ENCODE results near the gene PTPRG. TPM values are rescaled to one million over a fixed set of nuclear protein-coding genes. Genes with fewer than 3 reads are reported as not detected.
"Not testable (repeated sequence)": the region's sequence is repeated elsewhere in the genome, so short reads cannot be mapped to it uniquely, and the experiment has no call there.

Gene PTPRG
- total RNA-seq, 2 experiments from 2014 or later, result 0.03 to 0.05 TPM

DNA sequence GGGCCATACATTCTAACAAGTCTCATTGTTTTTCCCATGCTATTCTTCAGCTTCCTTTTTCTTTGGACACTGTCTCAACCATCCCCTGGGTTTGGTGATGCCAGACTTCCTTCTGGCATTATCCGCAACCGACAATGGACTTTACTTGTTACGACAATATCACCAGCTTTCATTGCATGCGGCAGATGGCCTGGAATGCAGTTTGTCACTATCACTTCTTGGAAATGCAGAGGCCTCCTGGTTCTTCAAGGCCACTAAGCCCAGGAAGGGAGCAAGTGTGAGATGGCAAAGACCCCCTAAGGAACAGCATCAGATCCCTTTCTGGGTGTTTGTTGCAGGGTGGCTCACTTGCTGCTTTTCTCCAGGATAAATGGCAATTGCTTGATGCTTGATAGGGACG lies 128.6 kb downstream of the PTPRG start:
- intact Hi-C loops (cut with DNase I, micrococcal nuclease), result no loop called here
- no peak overlapping the region for H3K27ac Mint-ChIP-seq
- no peaks in the 10 kb centered on the region for H3K9me3 Mint-ChIP-seq

GRCh38 chr3:61691466-61691865 lies 130.1 kb downstream of the PTPRG start:
- Histone ChIP-seq H3K9me3 (ENCODE audit: control insufficient read depth in 1 of 2, insufficient read depth in 1 of 2, low read length in 2 of 2) (peaks cover 0 to 3% of the 10 kb centered on the region in 2 experiments), H3K27me3 (ENCODE audit: control insufficient read depth in 1 of 2, insufficient read depth in 2 of 2, low read length in 2 of 2) (no peaks in the 10 kb centered on the region), H3K36me3 (ENCODE audit: insufficient read depth, low read length) (no peaks in the 10 kb centered on the region), H3K27ac (ENCODE audit: low read depth in 1 of 2, low read length in 2 of 2) (no peak overlapping the region), H3K4me1 (ENCODE audit: insufficient read depth, low read length) (no peaks in the 10 kb centered on the region), H3K4me3 (ENCODE audit: low read length) (no peak overlapping the region)
- no peaks in the 10 kb centered on the region for H3K4me1 Mint-ChIP-seq (ENCODE audit: low read depth)
- H3K9me3 Mint-ChIP-seq, result no peaks in the 10 kb centered on the region
- TF ChIP-seq, protein P1, sequence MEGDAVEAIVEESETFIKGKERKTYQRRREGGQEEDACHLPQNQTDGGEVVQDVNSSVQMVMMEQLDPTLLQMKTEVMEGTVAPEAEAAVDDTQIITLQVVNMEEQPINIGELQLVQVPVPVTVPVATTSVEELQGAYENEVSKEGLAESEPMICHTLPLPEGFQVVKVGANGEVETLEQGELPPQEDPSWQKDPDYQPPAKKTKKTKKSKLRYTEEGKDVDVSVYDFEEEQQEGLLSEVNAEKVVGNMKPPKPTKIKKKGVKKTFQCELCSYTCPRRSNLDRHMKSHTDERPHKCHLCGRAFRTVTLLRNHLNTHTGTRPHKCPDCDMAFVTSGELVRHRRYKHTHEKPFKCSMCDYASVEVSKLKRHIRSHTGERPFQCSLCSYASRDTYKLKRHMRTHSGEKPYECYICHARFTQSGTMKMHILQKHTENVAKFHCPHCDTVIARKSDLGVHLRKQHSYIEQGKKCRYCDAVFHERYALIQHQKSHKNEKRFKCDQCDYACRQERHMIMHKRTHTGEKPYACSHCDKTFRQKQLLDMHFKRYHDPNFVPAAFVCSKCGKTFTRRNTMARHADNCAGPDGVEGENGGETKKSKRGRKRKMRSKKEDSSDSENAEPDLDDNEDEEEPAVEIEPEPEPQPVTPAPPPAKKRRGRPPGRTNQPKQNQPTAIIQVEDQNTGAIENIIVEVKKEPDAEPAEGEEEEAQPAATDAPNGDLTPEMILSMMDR (IDR thresholded peaks at IDR 0.05), result no peak
- intact Hi-C loops (cut with DNase I, micrococcal nuclease), result no loop called here
- no peaks in the 10 kb centered on the region for H3K36me3 Mint-ChIP-seq (ENCODE audit: low read depth)
- no peaks in the 10 kb centered on the region for H3K27me3 Mint-ChIP-seq
- ATAC-seq (ENCODE audit: poor library complexity) (no peak), DNase-seq (no peak)
- no peak overlapping the region for H3K27ac Mint-ChIP-seq
- H3K4me3 Mint-ChIP-seq, result no peak overlapping the region
- ChIA-PET CTCF (no interaction called here), POLR2A (no interaction called here)

More for the DNA sequence above, 128.6 kb downstream of the PTPRG start:
- Mint-ChIP-seq H3K4me3 (no peak overlapping the region), H3K4me1 (ENCODE audit: low read depth) (no peaks in the 10 kb centered on the region), H3K27me3 (no peaks in the 10 kb centered on the region), H3K36me3 (ENCODE audit: low read depth) (no peaks in the 10 kb centered on the region)
- peaks cover 0 to 2% of the 10 kb centered on the region in 2 experiments for H3K27me3 ChIP-seq (ENCODE audit: control insufficient read depth in 1 of 2, insufficient read depth in 2 of 2, low read length in 2 of 2)
- no peaks in the 10 kb centered on the region for H3K36me3 ChIP-seq (ENCODE audit: insufficient read depth, low read length)
- no peak overlapping the region for H3K4me3 ChIP-seq (ENCODE audit: low read length)
- ChIA-PET CTCF (no interaction called here), POLR2A (no interaction called here)
- no peaks in the 10 kb centered on the region for H3K4me1 ChIP-seq (ENCODE audit: insufficient read depth, low read length)
- no peak for ATAC-seq (ENCODE audit: poor library complexity)
- no peak for DNase-seq
- H3K27ac ChIP-seq (ENCODE audit: low read depth in 1 of 2, low read length in 2 of 2), result no peak overlapping the region
- H3K9me3 ChIP-seq (ENCODE audit: control insufficient read depth in 1 of 2, insufficient read depth in 1 of 2, low read length in 2 of 2), result peaks cover 0 to 3% of the 10 kb centered on the region in 2 experiments
- TF ChIP-seq, protein P1 (IDR thresholded peaks at IDR 0.05), result no peak

DNA sequence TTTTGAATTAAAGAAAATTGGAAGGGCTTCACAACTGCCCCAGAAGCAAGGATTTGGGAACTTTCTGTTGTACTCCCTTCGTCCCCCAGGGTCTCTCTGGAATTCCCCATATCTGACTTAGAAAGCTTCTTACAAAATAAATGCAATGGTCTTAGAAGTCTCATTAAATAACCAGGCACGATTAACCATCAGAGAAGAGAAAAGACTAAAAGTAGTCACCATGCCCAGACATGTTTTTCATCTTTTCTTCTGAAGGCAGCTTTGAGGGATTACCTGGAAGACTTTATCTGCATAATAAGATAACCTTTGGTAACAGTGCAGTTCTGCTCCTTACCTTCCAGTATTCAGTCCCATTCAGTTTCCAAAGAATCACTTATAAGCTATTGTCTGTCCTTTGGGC lies 135.9 kb downstream of the PTPRG start:
- Mint-ChIP-seq H3K36me3 (ENCODE audit: low read depth) (no peaks in the 10 kb centered on the region), H3K27ac (no peak overlapping the region), H3K4me1 (ENCODE audit: low read depth) (no peaks in the 10 kb centered on the region), H3K4me3 (no peak overlapping the region), H3K27me3 (no peaks in the 10 kb centered on the region), H3K9me3 (peaks cover 3% of the 10 kb centered on the region)
- ChIA-PET POLR2A (no interaction called here), CTCF (no interaction called here)
- DNase-seq (no peak), ATAC-seq (ENCODE audit: poor library complexity) (no peak)
- TF ChIP-seq, protein P1 (IDR thresholded peaks at IDR 0.05), result no peak
- Histone ChIP-seq H3K27ac (ENCODE audit: low read depth in 1 of 2, low read length in 2 of 2) (no peak overlapping the region), H3K27me3 (ENCODE audit: control insufficient read depth in 1 of 2, insufficient read depth in 2 of 2, low read length in 2 of 2) (no peaks in the 10 kb centered on the region), H3K4me1 (ENCODE audit: insufficient read depth, low read length) (no peaks in the 10 kb centered on the region), H3K9me3 (ENCODE audit: control insufficient read depth in 1 of 2, insufficient read depth in 1 of 2, low read length in 2 of 2) (no peaks in the 10 kb centered on the region), H3K4me3 (ENCODE audit: low read length) (no peak overlapping the region), H3K36me3 (ENCODE audit: insufficient read depth, low read length) (no peaks in the 10 kb centered on the region)
- intact Hi-C loops (cut with DNase I, micrococcal nuclease), result no loop called here

- H3K9me3 Mint-ChIP-seq; ATAC-seq (ENCODE audit: poor library complexity); H3K27ac ChIP-seq (ENCODE audit: low read depth in 1 of 2, low read length in 2 of 2); H3K4me1 Mint-ChIP-seq (ENCODE audit: low read depth); H3K27me3 Mint-ChIP-seq; H3K36me3 Mint-ChIP-seq (ENCODE audit: low read depth); intact Hi-C loops (cut with DNase I, micrococcal nuclease); H3K27ac Mint-ChIP-seq; DNase-seq; H3K4me1 ChIP-seq (ENCODE audit: insufficient read depth, low read length); H3K27me3 ChIP-seq (ENCODE audit: control insufficient read depth in 1 of 2, insufficient read depth in 2 of 2, low read length in 2 of 2); H3K4me3 ChIP-seq (ENCODE audit: low read length); CTCF ChIA-PET; H3K36me3 ChIP-seq (ENCODE audit: insufficient read depth, low read length); H3K9me3 ChIP-seq (ENCODE audit: control insufficient read depth in 1 of 2, insufficient read depth in 1 of 2, low read length in 2 of 2); H3K4me3 Mint-ChIP-seq; POLR2A ChIA-PET: not testable (repeated sequence)
These were observed 137.1 kb downstream of the PTPRG start for GRCh38 chr3:61698278-61699072.

Data from CD4-positive, alpha-beta T cell (primary cell).